Measurements from ENCODE around the gene CYB561A3. TPM values are rescaled to one million over a fixed set of nuclear protein-coding genes. Genes with fewer than 3 reads are reported as not detected.
A peak's percentile ranks its signal among the peaks of the same experiment; 100 is the strongest.

CYB561A3 gene
- total RNA-seq, 1 donor from 2014 or later, result 47.2 TPM

DNA sequence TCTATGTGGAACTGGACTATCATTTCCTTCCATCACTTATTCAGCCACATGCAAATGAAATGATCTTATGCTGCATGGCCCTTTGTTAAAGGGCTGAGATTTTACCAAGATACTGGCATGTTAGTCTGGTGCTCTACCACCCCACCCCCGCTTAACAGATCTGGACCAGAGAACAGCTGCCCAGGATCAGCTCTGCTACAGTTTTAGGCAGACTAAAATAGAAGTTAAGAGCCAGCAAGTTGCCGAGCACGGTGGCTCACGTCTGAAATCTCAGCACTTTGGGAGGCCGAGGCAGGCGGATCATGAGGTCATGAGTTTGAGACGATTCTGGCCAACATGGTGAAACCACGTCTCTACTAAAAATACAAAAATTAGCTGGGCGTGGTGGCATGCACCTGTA is 33.3 kb downstream of the CYB561A3 start:
- intact Hi-C loops (cut with DNase I), result no loop called here
- Histone ChIP-seq H3K27ac (no peak overlapping the region), H3K9me3 (no peaks in the 10 kb centered on the region), H3K36me3 (peaks cover 68% of the 10 kb centered on the region), H3K4me1 (peaks cover 21% of the 10 kb centered on the region), H3K4me3 (no peak overlapping the region), H3K27me3 (ENCODE audit: low read depth) (no peaks in the 10 kb centered on the region)
- TF ChIP-seq, protein P1, sequence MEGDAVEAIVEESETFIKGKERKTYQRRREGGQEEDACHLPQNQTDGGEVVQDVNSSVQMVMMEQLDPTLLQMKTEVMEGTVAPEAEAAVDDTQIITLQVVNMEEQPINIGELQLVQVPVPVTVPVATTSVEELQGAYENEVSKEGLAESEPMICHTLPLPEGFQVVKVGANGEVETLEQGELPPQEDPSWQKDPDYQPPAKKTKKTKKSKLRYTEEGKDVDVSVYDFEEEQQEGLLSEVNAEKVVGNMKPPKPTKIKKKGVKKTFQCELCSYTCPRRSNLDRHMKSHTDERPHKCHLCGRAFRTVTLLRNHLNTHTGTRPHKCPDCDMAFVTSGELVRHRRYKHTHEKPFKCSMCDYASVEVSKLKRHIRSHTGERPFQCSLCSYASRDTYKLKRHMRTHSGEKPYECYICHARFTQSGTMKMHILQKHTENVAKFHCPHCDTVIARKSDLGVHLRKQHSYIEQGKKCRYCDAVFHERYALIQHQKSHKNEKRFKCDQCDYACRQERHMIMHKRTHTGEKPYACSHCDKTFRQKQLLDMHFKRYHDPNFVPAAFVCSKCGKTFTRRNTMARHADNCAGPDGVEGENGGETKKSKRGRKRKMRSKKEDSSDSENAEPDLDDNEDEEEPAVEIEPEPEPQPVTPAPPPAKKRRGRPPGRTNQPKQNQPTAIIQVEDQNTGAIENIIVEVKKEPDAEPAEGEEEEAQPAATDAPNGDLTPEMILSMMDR (IDR thresholded peaks at IDR 0.05), result no peak
- no peak for DNase-seq
- ATAC-seq, result no peak

DNA sequence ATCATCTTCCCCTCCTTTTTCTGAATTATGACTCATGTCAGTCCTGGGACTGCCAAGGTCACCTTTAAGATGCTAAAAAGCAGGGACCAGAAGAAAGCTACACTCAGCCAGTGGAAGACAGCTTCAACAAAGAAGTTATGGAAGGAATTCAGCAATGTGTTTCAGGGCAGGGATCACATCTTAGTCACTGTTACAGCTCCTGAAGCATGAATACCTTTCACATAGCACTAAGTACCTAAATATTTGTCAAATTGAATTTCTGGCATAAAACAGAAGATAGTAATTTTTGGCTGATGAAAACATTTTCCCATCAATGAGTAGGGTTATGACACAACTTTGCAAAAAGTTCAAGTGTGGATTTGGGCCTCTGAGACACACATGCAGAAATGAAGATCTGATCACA is 34.0 kb downstream of the CYB561A3 start:
- Histone ChIP-seq H3K27me3 (ENCODE audit: low read depth) (no peaks in the 10 kb centered on the region), H3K27ac (no peak overlapping the region), H3K4me1 (peaks cover 20% of the 10 kb centered on the region), H3K36me3 (peaks cover 75% of the 10 kb centered on the region), H3K4me3 (no peak overlapping the region), H3K9me3 (no peaks in the 10 kb centered on the region)
- ATAC-seq (no peak), DNase-seq (no peak)
- TF ChIP-seq, protein P1 (IDR thresholded peaks at IDR 0.05), result no peak
- intact Hi-C loops (cut with DNase I), result no loop called here

- intact Hi-C loops (cut with DNase I), result no loop called here
- ATAC-seq (peak in 1 of 2 donors; percentile 39), DNase-seq (no peak)
- TF ChIP-seq, protein P1 (IDR thresholded peaks at IDR 0.05), result no peak
- Histone ChIP-seq H3K36me3 (peaks cover 93% of the 10 kb centered on the region), H3K9me3 (no peaks in the 10 kb centered on the region), H3K4me3 (no peak overlapping the region), H3K27me3 (ENCODE audit: low read depth) (no peaks in the 10 kb centered on the region), H3K4me1 (peaks cover 3% of the 10 kb centered on the region), H3K27ac (no peak overlapping the region)
These were observed 35.9 kb downstream of the CYB561A3 start for GRCh38 chr11:61325649-61326414.

DNA sequence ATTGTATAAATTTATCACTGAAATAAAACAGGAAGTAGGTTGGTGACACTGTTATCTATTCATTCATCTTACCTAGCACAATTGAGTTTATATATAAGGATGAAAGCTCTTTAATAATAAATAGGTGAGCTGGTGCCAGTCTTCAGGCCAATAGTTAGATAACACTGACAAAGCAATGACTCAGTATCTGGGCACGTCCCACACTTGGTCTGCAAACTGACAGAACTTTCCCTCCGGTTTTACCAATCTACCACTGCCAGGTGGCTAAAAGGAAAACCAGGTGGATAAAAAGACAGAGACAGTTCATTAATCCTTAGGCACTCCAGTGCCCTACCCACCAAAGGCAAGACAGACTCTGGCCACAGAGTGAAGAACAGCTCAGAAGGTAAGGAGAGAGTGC is 46.4 kb downstream of the CYB561A3 start:
- Histone ChIP-seq H3K27ac (no peak overlapping the region), H3K36me3 (peaks cover 100% of the 10 kb centered on the region)
- no peak for ATAC-seq

DNA sequence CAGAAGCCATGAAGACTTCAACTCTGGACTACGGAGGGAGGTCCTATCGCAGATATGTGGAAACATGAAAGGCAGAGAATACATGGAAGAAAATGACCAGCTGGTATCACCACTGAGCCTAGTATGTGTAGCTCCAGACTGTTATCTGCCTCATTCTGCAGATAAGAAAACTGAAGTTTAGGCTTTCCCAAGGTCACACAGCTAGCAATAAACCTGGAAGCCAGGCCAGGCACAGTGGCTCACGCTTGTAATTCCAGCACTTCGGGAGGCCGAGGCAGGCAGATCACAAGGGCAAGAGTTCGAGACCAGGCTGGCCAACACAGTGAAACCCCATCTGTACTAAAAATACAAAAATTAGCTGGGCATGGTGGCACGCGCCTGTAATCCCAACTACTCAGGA is 50.9 kb downstream of the CYB561A3 start:
- ATAC-seq, result no peak
- H3K4me3 ChIP-seq, result no peak overlapping the region
- TF ChIP-seq, protein P1 (IDR thresholded peaks at IDR 0.05), result no peak
- no peak overlapping the region for H3K27ac ChIP-seq
- H3K27me3 ChIP-seq (ENCODE audit: low read depth), result no peaks in the 10 kb centered on the region
- DNase-seq, result no peak
- intact Hi-C loops (cut with DNase I), result no loop called here
- peaks cover 100% of the 10 kb centered on the region for H3K36me3 ChIP-seq
- no peaks in the 10 kb centered on the region for H3K9me3 ChIP-seq
- no peaks in the 10 kb centered on the region for H3K4me1 ChIP-seq

More for the DNA sequence above, 46.4 kb downstream of the CYB561A3 start:
- DNase-seq, result no peak
- intact Hi-C loops (cut with DNase I), result no loop called here
- Histone ChIP-seq H3K4me1 (no peaks in the 10 kb centered on the region), H3K27me3 (ENCODE audit: low read depth) (no peaks in the 10 kb centered on the region), H3K4me3 (no peak overlapping the region), H3K9me3 (no peaks in the 10 kb centered on the region)
- TF ChIP-seq, protein P1 (IDR thresholded peaks at IDR 0.05), result no peak

Data from lower lobe of right lung (tissue), 2 donors.